GM18508 (cell line): ENCODE results near the gene CCDC170.
"Not testable (repeated sequence)": the region's sequence is repeated elsewhere in the genome, so short reads cannot be mapped to it uniquely, and the experiment has no call there.

ENCODE experiments used
- ATAC-seq: cut with Tn5 transposase; IDR thresholded peaks from one replicate; pipeline ENCODE4 v1.9.1; 2021; ENCODE audit warnings: moderate number of reproducible peaks; ENCODE audit not compliant: insufficient read depth, unreplicated experiment

CCDC170 gene

GRCh38 chr6:151493161-151493803 lies 535 bp upstream of the CCDC170 start:
- ATAC-seq = no peak

GRCh38 chr6:151494235-151494935 lies 568 bp downstream of the CCDC170 start:
- no peak for ATAC-seq

- no peak for ATAC-seq
Observed at GRCh38 chr6:151494936-151495320, 1.1 kb downstream of the CCDC170 start.

- ATAC-seq = no peak
Observed at GRCh38 chr6:151495380-151495779, 1.6 kb downstream of the CCDC170 start.

- ATAC-seq = no peak
Observed at GRCh38 chr6:151497905-151498304, 4.1 kb downstream of the CCDC170 start.

- peak; percentile 79 for ATAC-seq
Observed at GRCh38 chr6:151498327-151498726, 4.5 kb downstream of the CCDC170 start.

GRCh38 chr6:151499551-151499950 lies 5.7 kb downstream of the CCDC170 start:
- no peak for ATAC-seq

- ATAC-seq = no peak
Observed at GRCh38 chr6:151501511-151502136, 7.8 kb downstream of the CCDC170 start.

- ATAC-seq = no peak
Observed at GRCh38 chr6:151502499-151502898, 8.7 kb downstream of the CCDC170 start.

- no peak for ATAC-seq
Observed at GRCh38 chr6:151506761-151507160, 12.9 kb downstream of the CCDC170 start.

- ATAC-seq = no peak
Observed at GRCh38 chr6:151509048-151509447, 15.2 kb downstream of the CCDC170 start.

GRCh38 chr6:151512481-151512880 lies 18.7 kb downstream of the CCDC170 start:
- no peak for ATAC-seq

- no peak for ATAC-seq
Observed at GRCh38 chr6:151514000-151514730, 20.3 kb downstream of the CCDC170 start.

GRCh38 chr6:151518992-151519391 lies 25.2 kb downstream of the CCDC170 start:
- ATAC-seq = not testable (repeated sequence)

GRCh38 chr6:151523034-151523433 lies 29.2 kb downstream of the CCDC170 start:
- no peak for ATAC-seq

- no peak for ATAC-seq
Observed at GRCh38 chr6:151524059-151524458, 30.2 kb downstream of the CCDC170 start.

GRCh38 chr6:151534576-151534975 lies 40.8 kb downstream of the CCDC170 start:
- ATAC-seq = no peak

GRCh38 chr6:151535476-151536187 lies 41.8 kb downstream of the CCDC170 start:
- ATAC-seq = no peak

GRCh38 chr6:151536188-151536479 lies 42.3 kb downstream of the CCDC170 start:
- no peak for ATAC-seq

GRCh38 chr6:151537556-151537955 lies 43.7 kb downstream of the CCDC170 start:
- no peak for ATAC-seq
